HEK293T (cell line): ENCODE results near the gene TM4SF1.

ENCODE experiments used
- ARNT ChIP-seq: fragments of 450-650 bp; IDR thresholded peaks from 2 replicates; pipeline ENCODE4 v1.6.1; 2017; ENCODE audit warnings: mild to moderate bottlenecking
- ELF4 ChIP-seq: fragments of 450-650 bp; IDR thresholded peaks from 2 replicates; pipeline ENCODE4 v1.6.1; 2017; ENCODE audit warnings: antibody characterized with exemption
- FOXA1 ChIP-seq: fragments of 450-650 bp; IDR thresholded peaks from 2 replicates; pipeline ENCODE4 v1.6.1; 2016; ENCODE audit warnings: mild to moderate bottlenecking
- HDGF ChIP-seq: fragments of 450-650 bp; IDR thresholded peaks from 2 replicates; pipeline ENCODE4 v1.6.1; 2017; ENCODE audit warnings: antibody characterized with exemption, borderline replicate concordance
- L3MBTL2 ChIP-seq: fragments of 450-650 bp; conservative IDR thresholded peaks from 2 replicates; pipeline ENCODE4 v1.6.1; 2016; ENCODE audit warnings: mild to moderate bottlenecking
- NFRKB ChIP-seq: fragments of 450-650 bp; IDR thresholded peaks from 2 replicates; pipeline ENCODE4 v1.6.1; 2016; ENCODE audit warnings: mild to moderate bottlenecking, moderate library complexity
- SP1 ChIP-seq: fragments of 450-650 bp; IDR thresholded peaks from 2 replicates; pipeline ENCODE4 v1.6.1; 2017
- SUZ12 ChIP-seq: fragments of 450-650 bp; IDR thresholded peaks from 2 replicates; pipeline ENCODE4 v1.6.1; 2016; ENCODE audit warnings: mild to moderate bottlenecking
- TARDBP ChIP-seq: fragments of 450-650 bp; IDR thresholded peaks from 2 replicates; pipeline ENCODE4 v1.6.1; 2016
- ZNF384 ChIP-seq: fragments of 450-650 bp; IDR thresholded peaks from 2 replicates; pipeline ENCODE4 v1.6.1; 2016

GRCh38 chr3:149414557-149415231 lies 37.2 kb upstream of the TM4SF1 start:
- TF ChIP-seq ZNF384: no peak
- no peak for TF ChIP-seq NFRKB
- TF ChIP-seq SP1: no peak
- no peak for TF ChIP-seq FOXA1
- no peak for TF ChIP-seq TARDBP
- no peak for TF ChIP-seq SUZ12
- TF ChIP-seq HDGF: no peak
- no peak for TF ChIP-seq ELF4
- TF ChIP-seq ARNT: no peak
- TF ChIP-seq L3MBTL2: no peak
